NCI-H345 treated with DMSO at 0.1 percent for 48 hours (cell line): Measurements from ENCODE around the gene PROCR.
"Not testable (repeated sequence)": the region's sequence is repeated elsewhere in the genome, so short reads cannot be mapped to it uniquely, and the experiment has no call there.

Experiments used
- DNase-seq: peaks from one replicate; lab custom pipeline; 2025; ENCODE audit not compliant: unreplicated experiment; lab: John Stamatoyannopoulos, UW

Gene PROCR

DNA sequence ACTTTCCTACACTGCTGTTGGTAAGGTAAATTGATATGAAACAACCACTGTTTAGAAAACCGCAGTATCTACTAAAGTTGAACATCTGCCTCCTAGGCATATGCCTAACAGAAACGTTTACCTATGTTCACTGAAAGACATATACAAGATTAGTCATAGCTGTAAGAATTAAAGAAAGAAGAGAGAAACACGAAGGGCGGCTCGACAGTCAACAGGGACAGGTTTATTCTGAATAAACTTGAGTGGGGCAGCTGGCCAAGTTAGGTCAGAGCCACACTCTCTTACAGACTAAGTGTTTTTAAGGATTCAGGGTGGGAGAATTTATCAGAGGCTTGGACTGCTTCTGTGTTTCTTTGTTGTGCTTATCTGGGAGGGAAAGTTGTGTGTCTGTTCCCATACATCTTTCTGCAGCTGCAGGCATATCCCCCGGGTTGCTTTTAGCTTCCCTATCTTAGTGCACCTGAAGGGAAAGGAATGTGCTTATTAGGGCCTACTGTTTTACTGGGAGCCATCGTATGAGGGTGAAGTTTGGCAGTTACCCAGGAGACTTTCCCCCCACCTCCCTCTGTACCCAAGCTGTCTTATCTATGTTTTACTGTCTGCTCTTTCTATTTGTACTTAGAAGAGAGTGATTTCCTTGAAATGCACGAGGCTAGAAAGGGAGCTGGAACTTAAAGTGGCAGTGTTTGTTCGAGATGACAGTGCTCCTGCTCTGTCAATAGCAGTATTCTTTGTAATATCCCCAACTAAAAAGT lies 20.4 kb downstream of the PROCR start:
- DNase-seq = no peak

DNA sequence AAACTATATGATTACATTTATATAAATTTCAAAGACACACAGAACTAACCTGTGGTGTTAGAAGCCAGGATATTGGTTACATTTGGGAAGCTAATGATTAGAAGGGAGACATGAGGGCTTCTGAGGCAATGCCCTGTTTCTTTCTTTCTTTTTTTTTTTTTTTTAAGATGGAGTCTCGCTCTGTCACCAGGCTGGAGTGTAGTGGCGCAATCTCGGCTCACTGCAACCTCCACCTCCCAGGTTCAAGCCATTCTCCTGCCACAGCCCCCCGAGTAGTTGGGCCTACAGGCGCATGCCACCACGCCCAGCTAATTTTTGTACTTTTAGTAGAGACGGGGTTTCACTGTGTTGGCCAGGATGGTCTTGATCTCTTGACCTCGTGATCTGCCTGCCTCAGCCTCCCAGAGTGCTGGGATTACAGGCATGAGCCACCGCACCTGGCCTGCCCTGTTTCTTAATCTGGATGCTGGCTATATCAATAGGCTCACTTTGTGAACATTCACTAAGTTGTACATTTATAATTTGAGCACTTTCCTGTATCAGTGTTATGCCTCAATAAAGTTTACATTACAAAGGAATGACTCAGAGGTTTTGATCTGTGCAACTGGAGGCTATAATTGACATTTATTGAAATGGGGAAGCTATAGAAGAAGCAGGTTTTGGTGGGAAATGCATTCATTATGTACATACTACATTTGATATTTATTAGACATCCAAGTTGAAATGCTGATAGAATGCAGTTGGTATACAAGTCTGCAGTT lies 21.3 kb downstream of the PROCR start:
- DNase-seq = not testable (repeated sequence)

DNA sequence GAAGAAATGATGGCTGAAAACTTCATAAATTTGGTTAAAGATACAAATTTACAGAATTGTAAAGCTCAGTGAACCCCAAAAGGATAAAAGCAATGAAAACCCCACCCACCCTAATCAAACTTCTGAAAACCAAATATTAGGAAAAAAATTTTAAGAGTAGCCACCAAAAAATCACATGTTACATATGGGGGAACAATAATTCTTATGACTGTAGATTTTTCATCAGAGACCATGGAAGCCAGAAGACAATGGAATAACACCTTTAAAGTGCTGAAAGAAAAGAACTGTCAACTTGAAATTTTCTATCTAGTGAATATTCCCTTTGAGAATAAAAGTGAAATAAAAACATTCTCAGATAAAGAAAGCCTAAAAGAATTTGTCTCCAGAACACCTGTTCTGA lies 24.4 kb downstream of the PROCR start:
- DNase-seq = no peak

DNA sequence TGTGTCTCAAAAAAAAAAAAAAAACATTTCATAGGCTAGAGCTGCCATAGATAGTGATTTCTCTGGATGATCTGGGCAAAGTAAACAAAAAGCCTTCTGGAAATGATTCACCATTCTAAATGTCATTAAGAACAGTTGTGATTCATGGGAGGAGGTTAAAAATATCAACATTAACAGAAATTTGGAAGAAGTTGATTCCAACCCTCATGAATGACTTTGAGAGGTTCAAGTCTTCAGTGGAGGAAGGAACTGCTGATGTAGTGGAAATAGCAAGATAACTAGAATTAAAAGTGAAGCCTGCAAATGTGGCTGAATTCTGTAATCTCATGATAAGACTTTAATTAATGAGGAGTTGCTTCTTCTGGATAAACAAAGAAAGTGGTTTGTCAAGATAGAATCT lies 27.9 kb downstream of the PROCR start:
- DNase-seq = no peak

DNA sequence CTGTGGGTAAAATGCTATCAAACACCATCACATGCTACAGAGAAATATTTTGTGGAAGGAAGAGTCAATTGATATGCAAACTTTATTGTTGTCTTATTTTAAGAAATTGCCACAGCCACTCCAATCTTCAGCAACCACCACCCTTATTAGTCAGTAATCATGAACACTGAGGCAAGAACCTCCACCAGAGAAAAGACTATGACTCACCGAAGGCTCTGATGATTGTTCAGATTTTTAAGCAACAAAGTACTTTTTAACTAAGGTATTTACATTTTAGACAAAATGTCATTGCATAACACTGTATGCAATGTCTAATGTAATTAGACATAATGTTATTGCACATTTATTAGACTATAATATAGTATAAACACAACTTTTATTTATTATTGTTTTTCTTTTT lies 28.4 kb downstream of the PROCR start:
- DNase-seq = no peak

DNA sequence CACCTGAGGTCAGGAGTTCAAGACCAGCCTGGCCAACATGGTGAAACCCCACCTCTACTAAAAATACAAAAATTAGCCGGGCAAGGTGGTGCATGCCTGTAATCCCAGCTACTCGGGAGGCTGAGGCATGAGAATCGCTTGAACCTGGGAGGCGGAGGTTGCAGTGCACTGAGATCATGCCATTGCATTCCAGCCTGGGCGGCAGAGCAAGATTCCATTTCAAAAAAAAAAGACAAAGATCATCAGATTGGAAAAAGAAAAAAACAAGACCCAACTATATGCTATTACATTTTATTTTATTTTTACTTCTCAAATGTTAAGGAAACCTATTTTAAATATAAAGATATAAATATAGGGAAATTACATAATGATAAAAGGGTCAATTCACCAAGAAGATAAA lies 29.6 kb downstream of the PROCR start:
- DNase-seq = not testable (repeated sequence)

DNA sequence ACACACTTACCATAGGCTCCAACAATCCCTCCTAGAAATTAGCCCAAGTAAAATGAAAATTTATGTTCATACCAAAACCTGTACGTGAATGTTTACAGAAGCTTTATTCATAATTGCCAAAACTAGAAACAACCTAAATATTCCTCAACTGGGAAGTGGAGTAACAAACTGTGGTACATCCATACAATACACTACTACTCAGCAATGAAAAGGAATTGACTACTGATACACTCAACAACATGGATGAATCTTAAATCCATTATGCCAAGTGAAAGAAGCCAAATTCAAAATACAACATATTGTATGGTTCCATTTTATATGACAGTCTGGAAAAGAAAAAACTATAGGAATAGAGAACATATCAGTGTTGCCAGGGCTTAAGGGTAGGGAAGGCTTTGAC lies 34.9 kb downstream of the PROCR start:
- no peak for DNase-seq

DNA sequence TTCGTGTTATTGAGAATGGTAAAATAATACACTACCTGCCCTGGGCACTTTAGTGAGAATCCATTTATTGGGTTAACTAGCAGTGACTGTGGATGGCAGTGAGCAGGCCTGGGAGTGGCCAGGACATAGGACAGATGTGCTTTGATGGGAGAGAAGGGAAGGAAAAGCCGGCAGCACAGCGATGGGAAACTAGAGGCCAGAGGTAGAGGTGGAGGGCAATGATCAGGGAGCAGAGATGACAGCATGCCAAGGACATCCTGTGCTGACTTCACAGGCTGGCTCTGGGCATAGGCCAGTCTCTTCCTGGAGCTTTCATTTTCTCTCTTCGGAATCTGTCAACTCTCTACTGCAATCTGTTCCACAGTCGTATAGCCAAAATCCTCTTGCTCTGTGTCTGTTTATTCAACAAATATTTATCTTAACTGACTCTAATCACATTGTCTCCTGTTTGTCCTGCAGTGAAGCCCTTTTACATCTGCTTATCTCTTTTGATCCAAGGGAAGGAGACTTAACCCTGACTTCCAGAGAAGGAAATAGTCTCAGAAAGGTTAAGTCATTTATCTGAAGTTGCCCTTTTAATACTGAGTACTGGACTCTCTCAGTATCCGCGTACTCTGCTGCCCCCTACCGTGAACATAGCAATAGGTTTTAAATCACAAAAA lies 36.2 kb downstream of the PROCR start:
- DNase-seq = peak; percentile 32

DNA sequence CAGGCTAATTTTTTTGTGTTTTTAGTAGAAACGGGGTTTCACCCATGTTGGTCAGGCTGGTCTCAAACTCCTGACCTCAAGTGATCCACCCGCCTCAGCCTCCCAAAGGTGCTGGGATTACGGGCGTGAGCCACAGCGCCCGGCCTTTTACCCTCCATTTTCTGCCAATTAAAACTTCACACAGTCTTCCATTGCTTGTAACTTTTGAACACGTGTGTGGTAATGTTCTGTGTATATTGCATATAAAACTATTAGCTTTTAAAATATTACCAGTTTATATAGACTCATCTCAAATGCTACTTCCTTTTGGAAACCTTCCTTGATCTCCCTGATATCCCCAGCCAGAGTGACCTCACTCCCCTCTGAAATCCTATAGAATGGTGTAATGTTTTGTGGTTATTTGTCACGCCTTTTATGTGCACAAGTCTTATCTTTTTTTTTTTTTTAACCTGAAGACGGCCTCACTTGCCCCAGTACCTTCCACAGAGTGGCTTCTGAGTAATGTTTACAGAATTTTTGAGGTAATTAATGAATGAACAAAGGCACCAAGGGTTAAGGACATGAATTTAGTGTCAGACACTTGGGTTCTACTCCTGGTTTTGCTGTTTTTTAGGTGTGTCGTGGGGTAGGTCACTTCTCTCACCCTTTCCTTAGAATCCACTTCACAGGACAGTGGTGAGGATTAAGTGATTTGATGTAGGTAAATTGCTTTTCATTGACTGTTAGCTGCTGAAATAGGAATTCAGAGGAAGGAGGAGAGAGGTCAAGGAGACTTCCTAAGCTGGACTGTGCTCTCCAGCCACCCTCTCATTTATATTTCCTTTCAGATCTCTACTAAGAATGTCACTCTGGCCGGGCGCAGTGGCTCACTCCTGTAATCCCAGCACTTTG lies 43.4 kb downstream of the PROCR start:
- no peak for DNase-seq

DNA sequence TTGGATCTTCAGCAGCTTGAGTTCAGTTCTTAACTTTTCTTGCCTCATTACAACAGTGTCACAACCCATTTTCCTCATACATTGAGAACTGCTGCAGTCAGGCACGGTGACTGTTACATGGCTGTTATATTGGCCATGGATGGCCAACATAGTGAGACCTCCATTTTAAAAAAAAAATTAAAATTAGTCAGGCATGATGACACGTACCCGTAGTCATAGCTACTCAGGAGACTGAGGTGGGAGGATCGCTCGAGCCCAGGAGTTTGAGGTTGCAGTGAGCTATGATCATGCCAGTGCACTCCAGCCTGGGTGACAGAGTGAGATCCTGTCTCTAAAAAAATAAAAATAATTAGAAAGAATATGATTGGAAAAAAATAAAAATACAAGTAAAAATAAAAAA lies 44.7 kb downstream of the PROCR start:
- no peak for DNase-seq

DNA sequence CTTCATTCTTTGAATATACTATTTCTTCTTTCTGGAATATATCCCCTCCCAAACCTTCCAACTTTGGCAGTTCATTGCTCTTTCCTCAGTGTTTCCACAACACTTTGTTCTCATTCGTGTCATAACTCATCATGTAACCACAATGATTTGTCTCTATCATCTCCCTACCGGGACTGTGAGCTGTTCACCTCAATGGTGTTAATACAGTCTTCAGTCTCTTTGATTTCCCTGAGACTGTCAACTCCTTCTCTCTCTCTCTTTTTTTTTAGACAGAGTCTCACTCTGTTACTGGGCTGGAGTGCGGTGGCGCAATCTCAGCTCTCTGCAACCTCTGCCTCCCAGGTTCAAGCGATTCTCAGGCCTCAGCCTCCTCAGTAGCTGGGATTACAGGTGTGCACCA lies 52.1 kb downstream of the PROCR start:
- DNase-seq = no peak

DNA sequence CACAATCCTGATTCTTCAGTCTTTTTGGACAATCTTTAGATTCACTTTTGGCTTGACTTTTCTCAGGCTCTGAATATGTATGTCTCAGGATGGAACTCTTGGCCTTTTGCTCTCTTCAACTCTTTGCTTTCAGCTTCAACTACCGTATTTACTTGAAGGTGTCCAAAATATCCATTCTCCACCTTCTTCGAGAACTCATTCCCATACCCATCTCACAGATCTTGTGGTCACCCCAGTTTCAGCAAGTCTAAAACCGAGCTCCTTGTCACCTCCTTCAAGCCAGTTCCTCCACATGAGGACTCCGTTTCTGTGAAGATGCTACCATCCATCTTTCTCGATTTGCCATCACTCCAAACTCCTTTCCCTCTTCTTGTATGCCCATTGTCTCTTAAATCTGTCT lies 52.7 kb downstream of the PROCR start:
- DNase-seq = no peak

DNA sequence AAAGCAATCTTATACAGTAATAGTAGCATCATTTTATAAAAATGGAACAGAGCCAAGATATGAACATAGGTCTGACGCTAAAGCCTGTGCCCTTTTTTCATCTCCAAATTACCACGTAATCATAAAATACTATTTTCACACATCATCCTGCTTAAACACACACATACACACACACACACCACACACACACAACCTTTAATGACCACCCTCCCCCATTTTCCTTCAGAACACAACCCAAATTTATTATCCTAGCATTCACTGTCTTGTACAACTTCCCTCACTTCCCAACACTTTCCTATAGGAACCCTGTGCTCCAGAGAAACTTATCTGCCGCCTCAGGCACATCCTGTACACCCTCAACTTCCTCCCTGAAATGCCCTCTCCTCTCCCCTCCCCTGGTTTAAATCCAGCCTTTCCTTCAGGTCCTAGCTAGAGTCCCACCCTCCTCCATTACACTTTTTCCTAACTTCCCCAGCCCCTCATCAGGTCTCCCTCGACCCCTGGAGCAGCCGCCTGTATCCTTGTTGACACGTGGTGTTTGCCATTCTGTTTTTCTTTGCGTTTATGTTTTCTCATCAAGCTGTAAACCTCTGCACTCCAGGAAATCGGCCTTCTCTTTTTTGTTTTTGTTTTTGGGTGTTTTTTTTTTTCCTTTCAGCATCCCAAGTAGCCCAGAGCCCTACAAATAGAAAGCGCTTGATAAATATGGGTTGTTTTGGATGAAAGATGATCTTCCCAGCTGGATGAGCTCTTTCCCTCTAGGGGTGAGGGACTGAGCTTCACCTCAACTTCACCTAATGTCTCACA lies 53.6 kb downstream of the PROCR start:
- DNase-seq = no peak

DNA sequence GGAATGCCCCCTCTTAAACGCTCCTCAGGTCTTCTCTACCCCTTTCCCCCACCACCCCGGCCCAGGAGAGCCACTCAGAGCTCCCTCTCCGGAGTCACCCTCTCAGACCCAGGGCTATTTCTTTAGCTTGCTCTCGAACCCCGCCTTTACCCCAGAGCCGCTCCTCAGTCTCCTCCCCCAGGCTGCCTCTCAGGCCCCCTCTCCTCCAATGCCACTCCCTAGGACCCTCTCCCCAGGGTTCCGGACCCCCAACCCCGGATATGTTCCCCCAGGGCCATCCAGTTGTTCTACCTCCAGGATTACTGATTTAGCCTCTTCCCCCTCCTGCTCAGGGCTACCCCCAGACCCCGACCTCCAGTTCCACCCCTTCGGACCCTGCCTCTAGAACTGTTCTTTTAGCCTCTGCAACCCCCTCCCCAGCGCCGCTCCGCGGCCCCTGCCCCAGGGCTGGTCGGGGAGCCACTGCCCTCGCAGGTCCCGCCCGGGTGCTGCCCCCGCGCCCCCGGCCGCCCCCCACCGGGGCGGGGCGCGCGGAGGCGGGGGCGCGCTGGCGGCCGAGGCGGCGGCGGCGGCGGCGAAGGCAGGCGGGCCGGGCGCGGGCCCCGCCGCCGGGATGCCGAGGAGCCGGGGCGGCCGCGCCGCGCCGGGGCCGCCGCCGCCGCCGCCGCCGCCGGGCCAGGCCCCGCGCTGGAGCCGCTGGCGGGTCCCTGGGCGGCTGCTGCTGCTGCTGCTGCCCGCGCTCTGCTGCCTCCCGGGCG lies 54.4 kb downstream of the PROCR start, which contains the start of gene MMP24:
Gene MMP24 (plus strand): TSS at position 565 of the 758 bp plus-strand sequence. CDS start 49 bp downstream, at position 614.
- peak; percentile 42 for DNase-seq
